Astrocyte (in vitro differentiated cells and primary cell): ENCODE measurements around the gene RNF44. TPM values are rescaled to one million over a fixed set of nuclear protein-coding genes. Genes with fewer than 3 reads are reported as not detected.

Source experiments
- DNase-seq: peaks from one replicate; pipeline ENCODE4 v3.0.0-alpha.2; 2010; ENCODE audit warnings: low read depth
- FAIRE-seq: peaks from 2 replicates; lab custom pipeline; 2011; peaks lifted over from hg19 to GRCh38; lab: Jason Lieb, UNC
- H2AFZ ChIP-seq: 2 replicates; pipeline ENCODE4 v1.6.0; 2012; ENCODE audit warnings: low read depth, low read length, inconsistent platforms
- H3K27ac ChIP-seq: 2 replicates; pipeline ENCODE4 v1.5.1; 2011; ENCODE audit warnings: low read depth, low read length, inconsistent platforms
- H3K27me3 ChIP-seq: 2 replicates; pipeline ENCODE4 v1.6.0; 2011; ENCODE audit warnings: low read length, inconsistent platforms; ENCODE audit not compliant: insufficient read depth
- H3K36me3 ChIP-seq: 2 replicates; pipeline ENCODE4 v1.5.1; 2011; ENCODE audit warnings: low read length, inconsistent platforms; ENCODE audit not compliant: insufficient read depth
- H3K4me1 ChIP-seq: 2 replicates; pipeline ENCODE4 v1.5.1; 2011; ENCODE audit warnings: low read length, inconsistent platforms; ENCODE audit not compliant: insufficient read depth
- H3K4me2 ChIP-seq: 2 replicates; pipeline ENCODE4 v1.6.0; 2012; ENCODE audit warnings: low read length, inconsistent platforms
- H3K4me3 ChIP-seq: 2 replicates; pipeline ENCODE4 v1.5.1; 2011; ENCODE audit warnings: low read depth, mild to moderate bottlenecking, low read length, inconsistent platforms; ENCODE audit not compliant: insufficient read depth
- H3K79me2 ChIP-seq: 2 replicates; pipeline ENCODE4 v1.6.0; 2012; ENCODE audit warnings: mild to moderate bottlenecking, low read length, inconsistent platforms; ENCODE audit not compliant: insufficient read depth
- H3K9ac ChIP-seq: 2 replicates; pipeline ENCODE4 v1.6.0; 2012; ENCODE audit warnings: mild to moderate bottlenecking, low read length, inconsistent platforms
- H3K9me3 ChIP-seq: 2 replicates; pipeline ENCODE4 v1.5.1; 2012; ENCODE audit warnings: low read depth, mild to moderate bottlenecking, low read length, inconsistent platforms; ENCODE audit not compliant: insufficient read depth
- H4K20me1 ChIP-seq: 2 replicates; pipeline ENCODE4 v1.6.0; 2012; ENCODE audit warnings: low read length, inconsistent platforms; ENCODE audit not compliant: insufficient read depth
- H3K27ac Mint-ChIP-seq: one replicate; pipeline ENCODE4 v1.8.0; 2021; ENCODE audit warnings: mild to moderate bottlenecking, mixed read lengths; ENCODE audit not compliant: unreplicated experiment
- H3K27me3 Mint-ChIP-seq: one replicate; pipeline ENCODE4 v1.8.0; 2021; ENCODE audit warnings: low read depth, mixed read lengths; ENCODE audit not compliant: unreplicated experiment
- H3K36me3 Mint-ChIP-seq: one replicate; pipeline ENCODE4 v1.8.0; 2021; ENCODE audit warnings: low read depth, mixed read lengths; ENCODE audit not compliant: unreplicated experiment
- H3K4me1 Mint-ChIP-seq: one replicate; pipeline ENCODE4 v1.8.0; 2021; ENCODE audit warnings: low read depth, mixed read lengths; ENCODE audit not compliant: unreplicated experiment
- H3K4me3 Mint-ChIP-seq: one replicate; pipeline ENCODE4 v1.8.0; 2021; ENCODE audit warnings: mild to moderate bottlenecking, moderate library complexity, mixed read lengths; ENCODE audit not compliant: unreplicated experiment
- H3K9me3 Mint-ChIP-seq: one replicate; pipeline ENCODE4 v1.8.0; 2021; ENCODE audit warnings: mild to moderate bottlenecking, mixed read lengths; ENCODE audit not compliant: unreplicated experiment
- EZH2 ChIP-seq: IDR thresholded peaks from 2 replicates; pipeline ENCODE4 v1.6.1; 2012; ENCODE audit warnings: mild to moderate bottlenecking, low read length, inconsistent platforms; ENCODE audit not compliant: insufficient read depth
- total RNA-seq: library from RNA; stranded (reverse); gene quantifications from 2 replicates; pipeline ENCODE4 v1.2.1, GENCODE V29; 2021
- TF ChIP-seq, protein P1 (sequence below): IDR thresholded peaks from 2 replicates; pipeline ENCODE4 v1.5.1; 2011; ENCODE audit warnings: low read depth, mild to moderate bottlenecking, inconsistent platforms, low read length, moderate library complexity; ENCODE audit not compliant: insufficient read depth

RNF44 gene
- total RNA-seq, 1 donor from 2014 or later: 59.8 TPM

- Mint-ChIP-seq H3K36me3 (peaks cover 2% of the 10 kb centered on the region), H3K4me1 (peaks cover 6% of the 10 kb centered on the region), H3K27ac (no peak overlapping the region), H3K4me3 (no peak overlapping the region), H3K9me3 (no peaks in the 10 kb centered on the region), H3K27me3 (no peaks in the 10 kb centered on the region)
- Histone ChIP-seq H3K4me2 (no peak overlapping the region), H3K27ac (no peak overlapping the region), H3K79me2 (peaks cover 26% of the 10 kb centered on the region), H3K4me1 (peaks cover 5% of the 10 kb centered on the region), H3K36me3 (no peaks in the 10 kb centered on the region), H3K4me3 (no peak overlapping the region), H3K9me3 (no peaks in the 10 kb centered on the region), H3K27me3 (no peaks in the 10 kb centered on the region), H2AFZ (no peak overlapping the region), H3K9ac (no peak overlapping the region), H4K20me1 (peaks cover 27% of the 10 kb centered on the region)
- DNase-seq: no peak
- FAIRE-seq: no peak
- TF ChIP-seq, protein P1, sequence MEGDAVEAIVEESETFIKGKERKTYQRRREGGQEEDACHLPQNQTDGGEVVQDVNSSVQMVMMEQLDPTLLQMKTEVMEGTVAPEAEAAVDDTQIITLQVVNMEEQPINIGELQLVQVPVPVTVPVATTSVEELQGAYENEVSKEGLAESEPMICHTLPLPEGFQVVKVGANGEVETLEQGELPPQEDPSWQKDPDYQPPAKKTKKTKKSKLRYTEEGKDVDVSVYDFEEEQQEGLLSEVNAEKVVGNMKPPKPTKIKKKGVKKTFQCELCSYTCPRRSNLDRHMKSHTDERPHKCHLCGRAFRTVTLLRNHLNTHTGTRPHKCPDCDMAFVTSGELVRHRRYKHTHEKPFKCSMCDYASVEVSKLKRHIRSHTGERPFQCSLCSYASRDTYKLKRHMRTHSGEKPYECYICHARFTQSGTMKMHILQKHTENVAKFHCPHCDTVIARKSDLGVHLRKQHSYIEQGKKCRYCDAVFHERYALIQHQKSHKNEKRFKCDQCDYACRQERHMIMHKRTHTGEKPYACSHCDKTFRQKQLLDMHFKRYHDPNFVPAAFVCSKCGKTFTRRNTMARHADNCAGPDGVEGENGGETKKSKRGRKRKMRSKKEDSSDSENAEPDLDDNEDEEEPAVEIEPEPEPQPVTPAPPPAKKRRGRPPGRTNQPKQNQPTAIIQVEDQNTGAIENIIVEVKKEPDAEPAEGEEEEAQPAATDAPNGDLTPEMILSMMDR: no peak
- no peak for TF ChIP-seq EZH2
Observed at GRCh38 chr5:176528761-176529115, 8.5 kb downstream of the RNF44 start.

DNA sequence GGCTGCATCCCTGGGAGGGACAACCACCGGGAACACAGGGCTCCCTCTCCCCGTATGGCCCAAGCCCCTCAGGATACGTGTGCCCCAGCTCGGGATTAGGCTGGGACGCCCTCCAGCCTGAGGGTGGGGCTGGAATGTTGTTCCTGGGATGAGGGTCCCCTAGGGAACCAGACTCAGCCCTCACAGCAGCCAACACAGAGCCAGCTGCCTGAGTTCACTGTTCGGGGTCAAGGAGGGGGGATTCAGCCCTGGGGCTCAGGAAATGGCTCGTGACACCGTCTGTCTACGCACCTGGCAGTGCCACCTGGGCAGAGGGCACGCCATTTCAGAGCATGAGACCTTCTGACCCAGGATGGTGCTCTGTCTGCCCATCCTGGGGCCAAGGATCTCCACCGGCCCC, 8.9 kb downstream of the RNF44 start:
- no peak overlapping the region for H3K27ac ChIP-seq
- no peak overlapping the region for H2AFZ ChIP-seq
- Mint-ChIP-seq H3K36me3 (peaks cover 2% of the 10 kb centered on the region), H3K27ac (no peak overlapping the region), H3K9me3 (no peaks in the 10 kb centered on the region), H3K4me1 (peaks cover 2% of the 10 kb centered on the region), H3K27me3 (no peaks in the 10 kb centered on the region), H3K4me3 (no peak overlapping the region)
- H3K9me3 ChIP-seq: no peaks in the 10 kb centered on the region
- H4K20me1 ChIP-seq: peaks cover 23% of the 10 kb centered on the region
- peaks cover 4% of the 10 kb centered on the region for H3K4me1 ChIP-seq
- H3K79me2 ChIP-seq: peaks cover 22% of the 10 kb centered on the region
- H3K36me3 ChIP-seq: no peaks in the 10 kb centered on the region
- FAIRE-seq (no peak), DNase-seq (no peak)
- no peak overlapping the region for H3K9ac ChIP-seq
- no peak overlapping the region for H3K4me2 ChIP-seq
- no peak overlapping the region for H3K4me3 ChIP-seq
- no peaks in the 10 kb centered on the region for H3K27me3 ChIP-seq
- TF ChIP-seq, protein P1: no peak
- TF ChIP-seq EZH2: no peak

- no peaks in the 10 kb centered on the region for H3K9me3 Mint-ChIP-seq
- H3K4me1 Mint-ChIP-seq: no peaks in the 10 kb centered on the region
- H3K36me3 ChIP-seq: no peaks in the 10 kb centered on the region
Observed at GRCh38 chr5:176527246-176528222, 9.7 kb downstream of the RNF44 start.

More at GRCh38 chr5:176527246-176528222, 9.7 kb downstream of the RNF44 start:
- Histone ChIP-seq H3K27ac (no peak overlapping the region), H3K4me2 (no peak overlapping the region), H3K9ac (no peak overlapping the region), H3K9me3 (no peaks in the 10 kb centered on the region), H4K20me1 (peaks cover 16% of the 10 kb centered on the region), H3K4me3 (no peak overlapping the region), H2AFZ (no peak overlapping the region), H3K27me3 (no peaks in the 10 kb centered on the region), H3K4me1 (peaks cover 4% of the 10 kb centered on the region), H3K79me2 (peaks cover 14% of the 10 kb centered on the region)
- DNase-seq (no peak), FAIRE-seq (no peak)
- Mint-ChIP-seq H3K4me3 (no peak overlapping the region), H3K27ac (no peak overlapping the region), H3K36me3 (peaks cover 2% of the 10 kb centered on the region), H3K27me3 (no peaks in the 10 kb centered on the region)
- no peak for TF ChIP-seq EZH2
- TF ChIP-seq, protein P1: no peak
